AG04450 (cell line): ENCODE measurements around the gene NME7. TPM values are rescaled to one million over a fixed set of nuclear protein-coding genes. Genes with fewer than 3 reads are reported as not detected.
A peak's percentile ranks its signal among the peaks of the same experiment; 100 is the strongest.

Experiments
- CTCF ChIA-PET: fragments of 300-600, 350-600 bp; formaldehyde crosslinking; extraction: SDS; loops from one replicate; lab custom pipeline; 2022; ENCODE audit warnings: antibody characterized with exemption, inconsistent platforms; lab: Charles Lee
- POLR2A ChIA-PET: fragments of 350-600 bp; formaldehyde crosslinking; extraction: SDS; loops from one replicate; lab custom pipeline; 2021; ENCODE audit warnings: antibody characterized with exemption, inconsistent platforms; lab: Yijun Ruan, JAX
- DNase-seq: peaks from one replicate; pipeline ENCODE4 v3.0.0-alpha.2; 2011; ENCODE audit warnings: low read depth, low spot score
- H3K27ac ChIP-seq: one replicate; pipeline ENCODE4 v1.5.1; 2012; ENCODE audit warnings: low read depth, low read length, control low read depth
- H3K27me3 ChIP-seq: one replicate; pipeline ENCODE4 v1.6.0; 2012; ENCODE audit warnings: low read length; ENCODE audit not compliant: control insufficient read depth, insufficient read depth
- H3K4me3 ChIP-seq: 2 replicates; pipeline ENCODE4 v1.5.1; 2011; ENCODE audit warnings: mild to moderate bottlenecking, low read depth, low read length, control low read depth
- H3K9me3 ChIP-seq: 2 replicates; pipeline ENCODE4 v1.5.1; 2012; ENCODE audit warnings: low read length; ENCODE audit not compliant: control insufficient read depth, insufficient read depth
- CTCF ChIP-seq: IDR thresholded peaks from 2 replicates; pipeline ENCODE4 v1.5.1; 2011; ENCODE audit warnings: low read depth, low read length, control low read depth, inconsistent platforms
- polyA plus RNA-seq: library from polyadenylated mRNA; depleted of rRNA; stranded (reverse); fragments of >200 nt; gene quantifications from 2 replicates; pipeline ENCODE4 v1.2.3, GENCODE V29; 2011

NME7 gene
- polyA plus RNA-seq, 1 experiment = 27.3 TPM

GRCh38 chr1:169124459-169124858 is 243.1 kb downstream of the NME7 start:
- H3K9me3 ChIP-seq = no peaks in the 10 kb centered on the region
- H3K27ac ChIP-seq = no peak overlapping the region
- no peak overlapping the region for H3K4me3 ChIP-seq
- no peaks in the 10 kb centered on the region for H3K27me3 ChIP-seq
- ChIA-PET CTCF (no interaction called here), POLR2A (no interaction called here)
- TF ChIP-seq CTCF = no peak
- DNase-seq = no peak

GRCh38 chr1:169122976-169123375 is 244.6 kb downstream of the NME7 start:
- no peak for TF ChIP-seq CTCF
- DNase-seq = no peak
- ChIA-PET POLR2A (no interaction called here), CTCF (no interaction called here)
- H3K9me3 ChIP-seq = no peaks in the 10 kb centered on the region
- no peak overlapping the region for H3K27ac ChIP-seq
- no peak overlapping the region for H3K4me3 ChIP-seq
- H3K27me3 ChIP-seq = no peaks in the 10 kb centered on the region

- no peak overlapping the region for H3K27ac ChIP-seq
- H3K9me3 ChIP-seq = no peaks in the 10 kb centered on the region
- no peak overlapping the region for H3K4me3 ChIP-seq
- ChIA-PET CTCF (interaction anchor here (0.7 kb wide), 1 partner anchor 808 kb away, joined by 4 read pairs; no protein-coding TSS in a partner anchor), POLR2A (no interaction called here)
- DNase-seq = no peak
- no peaks in the 10 kb centered on the region for H3K27me3 ChIP-seq
- no peak for TF ChIP-seq CTCF
Observed at GRCh38 chr1:169121146-169121923, 246.3 kb downstream of the NME7 start.

GRCh38 chr1:169120066-169120465 is 247.5 kb downstream of the NME7 start:
- CTCF ChIA-PET = interaction anchor here (0.8 to 1.7 kb wide), 3 partner anchors 8 to 14 kb away, joined by 3 to 7 read pairs (median 3); partner anchors contain the start of gene ATP1B1
- POLR2A ChIA-PET = interaction anchor here (1.9 kb wide), 1 partner anchor 13 kb away, joined by 15 read pairs; the partner anchor contains the start of gene ATP1B1
- Histone ChIP-seq H3K4me3 (no peak overlapping the region), H3K27ac (peak overlapping the region; percentile 71), H3K9me3 (no peaks in the 10 kb centered on the region), H3K27me3 (no peaks in the 10 kb centered on the region)
- no peak for TF ChIP-seq CTCF
- peak; percentile 46 for DNase-seq

- no peak for DNase-seq
Observed at GRCh38 chr1:169119405-169119804, 248.2 kb downstream of the NME7 start.

More at GRCh38 chr1:169119405-169119804, 248.2 kb downstream of the NME7 start:
- Histone ChIP-seq H3K4me3 (no peak overlapping the region), H3K27ac (peak overlapping the region; percentile 25), H3K27me3 (no peaks in the 10 kb centered on the region), H3K9me3 (no peaks in the 10 kb centered on the region)
- POLR2A ChIA-PET = interaction anchor here (1.9 kb wide), 1 partner anchor 12 kb away, joined by 15 read pairs; the partner anchor contains the start of gene ATP1B1
- TF ChIP-seq CTCF = no peak
- CTCF ChIA-PET = interaction anchor here (0.8 to 1.7 kb wide), 3 partner anchors 11 to 14 kb away, joined by 3 to 7 read pairs (median 3); partner anchors contain the start of gene ATP1B1
